Activated B cell treated with CpG ODN at 0.5 μM for 24 hours (primary cell): ENCODE measurements around the gene CTNNBL1. TPM values are rescaled to one million over a fixed set of nuclear protein-coding genes. Genes with fewer than 3 reads are reported as not detected.
A peak's percentile ranks its signal among the peaks of the same experiment; 100 is the strongest.

ENCODE experiments used
- ATAC-seq: fragments of 200-7000 bp; cut with Tn5 transposase; one replicate; pipeline ENCODE4 v1.10.0; 2021; ENCODE audit warnings: low read depth, mild to moderate bottlenecking, moderate library complexity
- CTCF ChIA-PET: fragments of 350-600 bp; sonication (Branson Sonifier 250); formaldehyde crosslinking; loops from one replicate; lab custom pipeline; 2021; ENCODE audit warnings: antibody characterized with exemption; lab: Charles Lee
- POLR2A ChIA-PET: fragments of 350-600 bp; sonication (Branson Sonifier 250); formaldehyde crosslinking; loops from one replicate; lab custom pipeline; 2021; ENCODE audit warnings: antibody characterized with exemption; lab: Charles Lee
- DNase-seq: peaks from one replicate; pipeline ENCODE4 v3.0.0; 2022
- H3K27ac Mint-ChIP-seq: one replicate; pipeline ENCODE4 v1.8.0; 2020; ENCODE audit warnings: mixed read lengths
- H3K27me3 Mint-ChIP-seq: one replicate; pipeline ENCODE4 v1.8.0; 2021; ENCODE audit warnings: mixed read lengths
- H3K36me3 Mint-ChIP-seq: one replicate; pipeline ENCODE4 v1.8.0; 2021; ENCODE audit warnings: low read depth, mixed read lengths
- H3K4me1 Mint-ChIP-seq: one replicate; pipeline ENCODE4 v1.8.0; 2021; ENCODE audit warnings: mixed read lengths
- H3K4me3 Mint-ChIP-seq: one replicate; pipeline ENCODE4 v1.8.0; 2020; ENCODE audit warnings: mild to moderate bottlenecking, mixed read lengths
- H3K9me3 Mint-ChIP-seq: one replicate; pipeline ENCODE4 v1.8.0; 2020; ENCODE audit warnings: mixed read lengths
- intact Hi-C: fragments of 100-400 bp; cut with micrococcal nuclease; formaldehyde crosslinking; loops from one replicate; pipeline ENCODE4 v1.15.1; 2024
- total RNA-seq: library from RNA; stranded (reverse); gene quantifications from 2 replicates; pipeline ENCODE4 v1.2.3, GENCODE V29; 2022
- TF ChIP-seq, protein P1 (sequence below): fragments of 200-600 bp; IDR thresholded peaks from one replicate; pipeline ENCODE4 v1.8.0; 2022; ENCODE audit warnings: antibody characterized with exemption, mild to moderate bottlenecking

The CTNNBL1 gene
- total RNA-seq, 1 donor from 2014 or later = 102 TPM

DNA sequence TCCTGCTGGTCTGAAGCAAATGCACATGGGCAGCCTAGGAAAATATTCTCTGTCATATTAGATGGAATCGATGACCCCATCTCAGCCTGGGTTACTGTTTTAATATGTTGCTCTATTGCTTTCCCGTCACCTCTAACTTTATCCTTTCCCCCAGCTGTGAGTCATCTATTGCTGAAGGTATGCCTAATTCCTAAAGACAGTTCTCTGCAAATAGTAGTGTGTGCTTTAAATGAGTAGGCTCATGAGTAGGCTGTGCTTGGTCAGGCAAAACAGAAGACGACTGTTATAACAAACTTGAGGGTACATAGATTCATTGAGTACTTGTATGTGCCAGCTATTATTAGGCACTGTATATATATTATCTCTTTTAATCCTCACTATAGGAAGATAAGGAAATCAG is 47.2 kb downstream of the CTNNBL1 start:
- no peak overlapping the region for H3K4me3 Mint-ChIP-seq
- ChIA-PET CTCF (no interaction called here), POLR2A (no interaction called here)
- no peak for ATAC-seq
- peaks cover 76% of the 10 kb centered on the region for H3K36me3 Mint-ChIP-seq
- no peak overlapping the region for H3K27ac Mint-ChIP-seq
- peaks cover 23% of the 10 kb centered on the region for H3K4me1 Mint-ChIP-seq
- DNase-seq = no peak
- no peaks in the 10 kb centered on the region for H3K27me3 Mint-ChIP-seq
- intact Hi-C loops = no loop called here
- H3K9me3 Mint-ChIP-seq = no peaks in the 10 kb centered on the region
- TF ChIP-seq, protein P1, sequence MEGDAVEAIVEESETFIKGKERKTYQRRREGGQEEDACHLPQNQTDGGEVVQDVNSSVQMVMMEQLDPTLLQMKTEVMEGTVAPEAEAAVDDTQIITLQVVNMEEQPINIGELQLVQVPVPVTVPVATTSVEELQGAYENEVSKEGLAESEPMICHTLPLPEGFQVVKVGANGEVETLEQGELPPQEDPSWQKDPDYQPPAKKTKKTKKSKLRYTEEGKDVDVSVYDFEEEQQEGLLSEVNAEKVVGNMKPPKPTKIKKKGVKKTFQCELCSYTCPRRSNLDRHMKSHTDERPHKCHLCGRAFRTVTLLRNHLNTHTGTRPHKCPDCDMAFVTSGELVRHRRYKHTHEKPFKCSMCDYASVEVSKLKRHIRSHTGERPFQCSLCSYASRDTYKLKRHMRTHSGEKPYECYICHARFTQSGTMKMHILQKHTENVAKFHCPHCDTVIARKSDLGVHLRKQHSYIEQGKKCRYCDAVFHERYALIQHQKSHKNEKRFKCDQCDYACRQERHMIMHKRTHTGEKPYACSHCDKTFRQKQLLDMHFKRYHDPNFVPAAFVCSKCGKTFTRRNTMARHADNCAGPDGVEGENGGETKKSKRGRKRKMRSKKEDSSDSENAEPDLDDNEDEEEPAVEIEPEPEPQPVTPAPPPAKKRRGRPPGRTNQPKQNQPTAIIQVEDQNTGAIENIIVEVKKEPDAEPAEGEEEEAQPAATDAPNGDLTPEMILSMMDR = no peak

DNA sequence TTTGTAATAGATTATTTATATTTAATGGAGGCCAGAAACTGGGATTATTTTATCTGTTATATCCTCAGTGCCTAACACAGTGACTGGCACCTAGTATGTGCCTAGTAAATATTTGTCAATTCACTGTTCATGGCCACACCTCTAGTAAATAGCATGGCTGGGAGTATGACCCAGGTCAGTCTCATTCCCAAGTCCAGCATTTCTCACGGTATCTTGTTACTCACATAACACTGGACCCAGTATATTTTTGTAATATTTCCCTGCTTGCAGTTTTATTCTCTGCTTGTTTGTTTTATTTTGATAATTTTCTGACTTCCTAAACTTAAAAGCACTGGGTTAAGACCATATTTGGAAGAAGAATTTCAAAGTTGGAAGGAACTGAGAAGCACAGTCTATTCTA is 47.7 kb downstream of the CTNNBL1 start:
- TF ChIP-seq, protein P1 = no peak
- Mint-ChIP-seq H3K4me1 (peaks cover 24% of the 10 kb centered on the region), H3K27me3 (no peaks in the 10 kb centered on the region), H3K9me3 (no peaks in the 10 kb centered on the region), H3K27ac (no peak overlapping the region), H3K4me3 (no peak overlapping the region), H3K36me3 (peaks cover 78% of the 10 kb centered on the region)
- ATAC-seq (no peak), DNase-seq (no peak)
- POLR2A ChIA-PET = no interaction called here
- CTCF ChIA-PET = no interaction called here
- intact Hi-C loops = no loop called here

DNA sequence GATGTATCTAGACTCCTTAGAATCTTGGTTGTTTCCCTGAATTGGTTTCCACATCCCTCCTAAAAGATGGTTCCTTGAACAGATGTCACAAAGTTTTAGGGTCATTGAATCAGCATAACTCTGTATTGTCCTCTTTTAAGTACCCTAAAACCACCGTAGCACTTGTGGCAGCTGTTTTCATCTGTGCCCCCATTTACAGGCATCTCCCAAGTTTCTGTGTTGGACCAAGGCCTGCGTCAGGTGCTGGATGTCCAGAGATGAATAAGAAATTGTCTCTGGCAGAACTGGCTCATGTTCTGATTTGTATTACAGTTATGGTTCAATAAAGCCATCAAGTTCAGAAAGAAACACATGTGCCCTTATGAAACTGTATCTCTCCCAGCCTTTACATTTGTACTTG is 48.3 kb downstream of the CTNNBL1 start:
- POLR2A ChIA-PET = interaction anchor here (1.0 kb wide), 1 partner anchor 13 kb away, joined by 3 read pairs; no protein-coding TSS in a partner anchor
- Mint-ChIP-seq H3K9me3 (no peaks in the 10 kb centered on the region), H3K36me3 (peaks cover 78% of the 10 kb centered on the region), H3K4me1 (peaks cover 24% of the 10 kb centered on the region), H3K27me3 (no peaks in the 10 kb centered on the region), H3K4me3 (no peak overlapping the region), H3K27ac (no peak overlapping the region)
- no peak for DNase-seq
- CTCF ChIA-PET = no interaction called here
- ATAC-seq = no peak
- TF ChIP-seq, protein P1 = no peak
- intact Hi-C loops = no loop called here

DNA sequence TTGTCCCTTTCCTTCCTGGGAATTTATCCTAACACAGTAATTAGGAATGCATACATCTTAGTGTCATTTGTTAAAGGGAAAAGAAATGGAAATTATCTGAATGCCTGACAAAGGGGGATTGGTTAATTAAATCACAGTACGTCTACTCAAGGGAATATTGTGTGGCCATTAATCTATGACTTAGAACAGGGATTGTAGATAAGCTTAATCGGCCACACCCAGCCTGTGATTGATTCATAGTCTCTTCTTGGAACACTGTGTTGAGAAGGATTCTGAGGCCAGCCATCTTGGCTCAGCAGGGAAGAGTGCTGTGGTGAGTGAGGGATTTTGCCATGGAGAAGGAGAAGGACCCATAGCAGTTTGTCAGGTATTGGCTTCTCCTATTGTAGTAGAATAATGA is 50.5 kb downstream of the CTNNBL1 start:
- no peak for DNase-seq
- no peak for ATAC-seq
- ChIA-PET CTCF (no interaction called here), POLR2A (no interaction called here)
- Mint-ChIP-seq H3K27ac (no peak overlapping the region), H3K9me3 (no peaks in the 10 kb centered on the region), H3K27me3 (no peaks in the 10 kb centered on the region), H3K4me3 (no peak overlapping the region), H3K4me1 (peaks cover 20% of the 10 kb centered on the region), H3K36me3 (peaks cover 76% of the 10 kb centered on the region)
- intact Hi-C loops = no loop called here
- TF ChIP-seq, protein P1 = no peak

DNA sequence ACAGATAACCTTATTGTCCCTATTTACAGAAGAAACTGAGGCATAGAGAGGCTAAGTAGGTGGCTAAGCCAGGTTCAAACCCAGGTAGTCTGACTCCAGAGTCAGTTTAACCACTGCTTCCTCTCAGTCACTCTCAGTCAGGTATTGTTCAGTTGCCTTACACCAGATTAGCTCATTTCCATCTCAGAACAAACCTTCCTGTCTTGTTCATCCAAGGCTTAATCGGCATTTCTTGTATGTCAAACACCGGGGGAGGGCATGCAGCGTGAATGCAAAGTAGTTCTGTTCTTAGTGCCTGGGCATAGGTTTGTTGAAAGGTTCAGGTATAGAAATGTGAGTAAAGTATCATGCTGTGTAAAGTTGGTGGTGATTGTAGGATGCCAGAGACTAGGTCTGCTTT is 51.7 kb downstream of the CTNNBL1 start:
- ChIA-PET CTCF (no interaction called here), POLR2A (interaction anchor here (0.7 kb wide), 1 partner anchor 247 kb away, joined by 4 read pairs; no protein-coding TSS in a partner anchor)
- intact Hi-C loops = no loop called here
- ATAC-seq = peak; percentile 56
- no peaks in the 10 kb centered on the region for H3K9me3 Mint-ChIP-seq
- no peaks in the 10 kb centered on the region for H3K27me3 Mint-ChIP-seq
- peaks cover 28% of the 10 kb centered on the region for H3K4me1 Mint-ChIP-seq
- no peak for DNase-seq
- H3K36me3 Mint-ChIP-seq = peaks cover 75% of the 10 kb centered on the region
- peak overlapping the region; percentile 63 for H3K27ac Mint-ChIP-seq
- TF ChIP-seq, protein P1 = no peak
- H3K4me3 Mint-ChIP-seq = no peak overlapping the region
